HG03378 (cell line): ENCODE data around the gene ABAT.
"Not testable (repeated sequence)": the region's sequence is repeated elsewhere in the genome, so short reads cannot be mapped to it uniquely, and the experiment has no call there.

ENCODE experiments used
- ATAC-seq: cut with Tn5 transposase; IDR thresholded peaks from one replicate; pipeline ENCODE4 v1.9.1; 2021; ENCODE audit warnings: mild to moderate bottlenecking, moderate library complexity; ENCODE audit not compliant: unreplicated experiment

ABAT gene

DNA sequence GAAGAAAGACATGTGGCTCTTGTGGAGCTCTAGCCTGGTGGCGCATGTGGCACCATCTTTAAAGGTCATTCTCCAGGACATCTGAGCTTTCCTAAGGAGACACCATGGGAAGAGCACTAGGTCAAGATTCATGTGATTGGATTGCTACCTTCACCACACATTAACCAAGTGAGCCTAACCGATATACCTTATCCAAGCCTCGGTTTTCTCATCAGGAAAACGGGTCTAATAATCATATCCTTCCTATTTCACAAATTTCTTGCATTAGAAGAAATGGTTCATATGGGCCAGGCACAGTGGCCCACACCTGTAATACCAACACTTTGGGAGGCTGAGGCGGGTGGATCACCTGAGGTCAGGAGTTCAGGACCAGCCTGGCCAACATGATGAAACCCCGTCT lies 64.7 kb downstream of the ABAT start:
- no peak for ATAC-seq

DNA sequence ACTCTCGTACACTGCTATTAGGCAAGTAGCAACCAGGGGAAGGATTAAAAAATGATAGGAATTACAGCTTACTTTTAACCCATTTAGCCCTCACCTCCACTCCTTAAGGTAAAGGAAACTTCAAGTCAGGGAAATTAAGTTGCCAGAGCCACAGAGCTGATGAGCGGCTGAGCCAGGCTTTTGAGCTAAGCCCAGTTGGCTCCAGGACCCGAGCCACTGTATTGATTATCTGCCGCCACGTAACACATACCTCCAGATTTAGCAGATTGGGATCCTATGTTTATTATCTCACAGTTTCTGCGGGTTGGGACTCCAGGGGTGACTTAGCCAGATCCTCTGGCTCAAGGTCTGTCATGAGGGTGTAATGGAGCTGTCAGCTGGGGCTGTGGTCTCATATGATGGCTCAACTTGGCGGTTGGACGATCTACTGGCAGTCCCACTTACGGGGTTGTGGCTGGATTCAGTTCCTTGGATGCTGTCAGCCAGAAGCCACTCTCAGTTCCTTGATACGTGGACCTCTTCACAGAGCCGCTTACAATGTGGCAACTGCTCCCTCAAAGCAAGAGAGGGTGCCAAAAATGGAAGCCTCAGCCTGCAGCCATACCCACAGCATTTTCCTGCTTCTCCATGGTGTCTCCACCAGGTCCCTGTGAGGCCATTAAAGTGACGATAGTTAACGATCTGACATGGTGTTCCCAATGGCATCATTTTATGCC lies 65.7 kb downstream of the ABAT start:
- ATAC-seq: no peak

DNA sequence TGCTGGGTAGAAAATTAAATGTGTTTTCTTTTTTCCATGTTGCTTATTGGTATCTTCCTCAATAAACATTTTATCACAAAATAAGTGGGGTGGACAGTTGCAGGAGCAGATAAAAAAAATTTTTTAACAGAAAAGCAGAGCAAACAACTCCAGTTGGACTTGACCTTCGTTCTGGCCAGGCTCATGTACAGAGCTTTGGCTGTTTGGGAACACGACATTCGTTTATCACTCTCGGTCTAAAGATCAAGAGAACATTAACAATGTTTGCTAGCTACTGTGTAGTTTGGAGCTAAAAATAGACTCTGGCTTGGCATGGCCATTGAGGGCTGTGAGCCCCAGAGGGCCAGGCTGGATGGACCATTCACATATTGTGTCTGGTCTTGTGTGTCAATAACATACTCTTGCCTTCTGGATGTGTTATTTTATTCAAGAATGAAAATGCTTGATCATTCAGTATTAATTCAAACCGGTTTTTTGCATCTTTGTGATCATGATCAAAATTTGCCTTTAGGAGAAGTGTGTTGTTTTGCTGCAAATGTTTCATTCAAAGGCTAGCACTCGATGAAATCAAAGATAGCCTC lies 66.4 kb downstream of the ABAT start:
- no peak for ATAC-seq

DNA sequence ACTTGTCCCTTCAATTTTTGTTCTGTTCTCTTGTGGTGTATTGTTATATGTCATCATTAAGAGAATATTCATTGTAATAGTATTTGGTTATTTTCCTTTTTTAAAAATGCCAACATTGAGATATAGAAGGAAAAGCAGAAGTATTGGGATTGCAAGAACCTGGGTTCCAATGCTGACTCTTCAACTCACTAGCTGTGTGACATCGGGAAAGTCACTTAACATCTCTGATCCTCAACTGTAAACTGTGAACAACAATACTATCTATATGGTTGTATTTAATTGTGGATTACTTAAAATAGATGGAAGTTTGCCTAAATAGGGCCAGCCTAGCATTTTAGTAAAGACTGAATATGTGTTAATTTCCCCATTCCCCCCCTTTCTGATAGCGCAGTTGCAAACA lies 67.2 kb downstream of the ABAT start:
- no peak for ATAC-seq

DNA sequence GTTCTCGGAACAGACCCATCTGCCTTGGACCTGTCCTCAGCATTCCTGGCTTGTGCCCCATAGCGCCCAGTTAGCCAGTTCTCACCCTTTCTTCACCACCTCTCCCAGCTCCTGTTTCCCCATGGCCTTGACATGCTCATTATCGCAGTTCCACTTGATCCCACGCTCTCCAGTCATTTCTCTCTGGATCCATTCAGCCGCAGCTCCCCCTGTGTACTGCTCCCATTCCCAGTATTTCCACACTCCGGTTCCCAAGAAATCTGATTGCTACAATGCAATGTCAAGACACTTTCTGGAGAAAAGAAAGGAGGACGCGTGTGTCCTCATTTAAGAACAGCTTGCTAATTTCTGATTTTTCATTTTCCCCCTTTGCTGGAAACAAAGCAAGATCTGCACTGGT lies 67.7 kb downstream of the ABAT start:
- no peak for ATAC-seq

DNA sequence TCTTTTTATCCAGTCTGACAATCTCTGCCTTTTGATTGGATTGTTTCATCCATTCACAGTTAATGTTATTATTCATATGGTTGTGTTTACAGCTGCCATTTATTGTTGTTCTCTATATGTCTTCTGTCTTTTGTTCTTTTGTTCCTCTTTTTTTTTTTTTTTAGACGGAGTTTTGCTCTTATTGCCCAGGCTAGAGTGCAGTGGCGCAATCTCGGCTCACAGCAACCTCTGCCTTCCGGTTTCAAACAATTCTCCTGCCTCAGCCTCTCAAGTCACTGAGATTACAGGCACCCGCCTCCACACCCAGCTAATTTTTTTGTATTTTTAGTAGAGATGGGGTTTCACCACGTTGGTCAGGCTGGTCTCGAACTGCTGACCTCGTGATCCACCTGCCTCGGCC lies 74.5 kb downstream of the ABAT start:
- ATAC-seq: not testable (repeated sequence)

DNA sequence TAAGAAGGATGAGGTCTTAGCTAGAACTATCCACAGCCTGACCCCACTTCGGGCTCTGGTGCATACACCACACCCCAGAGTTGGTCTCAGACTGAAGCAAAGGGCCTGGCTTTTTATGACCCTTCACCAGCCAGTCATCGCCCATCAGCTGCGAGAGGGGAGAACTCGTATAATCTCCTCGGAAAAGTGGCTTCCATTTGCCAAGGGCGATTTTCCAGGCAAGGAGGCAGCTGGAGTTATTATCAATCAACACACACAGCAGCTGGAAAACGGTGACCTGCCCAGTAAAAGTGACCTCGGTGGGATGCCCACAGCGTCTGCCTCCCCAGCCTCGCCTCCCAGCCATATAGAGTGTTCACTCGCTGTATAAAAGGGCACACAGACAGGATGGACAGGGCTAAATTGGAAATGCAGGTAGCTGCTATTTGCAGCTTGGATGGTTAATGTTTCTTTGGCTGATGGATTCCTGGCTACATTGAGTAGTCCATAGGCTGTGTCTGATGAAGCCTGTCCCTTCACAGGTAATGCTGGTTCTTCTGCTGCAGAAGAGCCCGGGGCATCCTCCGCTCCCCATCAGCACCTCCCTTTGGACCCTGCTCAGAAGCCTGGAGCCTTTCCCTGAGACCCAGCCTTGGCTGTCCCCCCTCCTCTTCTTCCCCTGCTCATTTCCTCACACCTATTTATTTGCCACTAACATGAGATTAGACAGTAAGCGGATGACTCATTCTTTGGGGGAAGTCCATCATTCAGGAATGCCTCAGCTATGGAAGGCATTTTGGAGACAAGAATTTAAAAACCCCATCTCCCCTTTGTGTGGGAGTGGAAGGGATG lies 77.3 kb downstream of the ABAT start:
- ATAC-seq: no peak

DNA sequence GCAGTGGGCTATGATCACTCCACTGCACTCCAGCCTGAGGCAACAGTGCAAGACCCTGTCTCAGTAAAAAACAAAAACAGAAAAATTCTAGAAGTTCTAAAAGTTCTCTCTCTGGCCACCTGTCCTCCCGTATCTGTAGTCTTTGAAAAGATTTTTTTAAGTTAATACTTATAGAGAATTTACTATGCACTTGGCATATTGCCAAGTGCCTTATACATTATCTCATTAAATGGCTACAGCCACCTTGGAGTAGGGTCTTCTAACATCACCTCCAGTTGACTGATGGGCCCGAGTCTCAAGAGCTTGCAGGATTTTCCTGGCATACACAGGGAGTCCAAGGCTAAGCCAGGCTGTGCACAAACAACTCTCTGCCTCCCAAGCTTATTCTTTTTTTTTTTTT lies 78.3 kb downstream of the ABAT start:
- ATAC-seq: no peak

DNA sequence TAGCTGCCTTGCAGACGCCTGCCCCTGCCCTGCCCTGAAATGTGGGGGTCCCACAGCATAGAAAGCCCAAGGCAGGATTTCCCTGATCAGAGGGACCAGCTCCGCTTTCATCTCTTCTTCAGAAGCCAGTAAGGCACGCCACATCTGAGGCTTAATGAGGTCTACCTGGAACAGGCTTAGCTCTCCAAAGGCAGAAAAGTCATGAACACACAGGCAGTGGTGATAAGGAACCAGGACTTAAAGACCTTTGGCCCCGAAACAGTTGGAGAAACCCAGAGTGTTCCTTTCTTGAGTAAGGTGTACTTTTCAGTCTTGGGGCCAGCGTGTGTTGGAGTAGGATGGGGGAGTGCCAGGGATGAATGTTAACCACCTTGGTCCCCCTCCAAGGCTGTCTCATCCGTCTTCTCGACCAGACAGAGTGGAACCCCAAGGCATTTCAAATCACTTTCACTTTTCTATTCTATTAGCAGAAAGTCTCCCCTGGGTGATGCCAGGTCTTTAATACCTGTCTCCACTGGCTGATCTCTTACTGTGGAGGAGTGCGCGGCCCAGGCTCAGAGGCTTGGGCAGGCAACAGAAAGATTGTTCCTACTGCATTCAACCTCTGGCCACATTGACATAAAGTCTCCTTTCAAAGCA lies 79.1 kb downstream of the ABAT start:
- no peak for ATAC-seq

DNA sequence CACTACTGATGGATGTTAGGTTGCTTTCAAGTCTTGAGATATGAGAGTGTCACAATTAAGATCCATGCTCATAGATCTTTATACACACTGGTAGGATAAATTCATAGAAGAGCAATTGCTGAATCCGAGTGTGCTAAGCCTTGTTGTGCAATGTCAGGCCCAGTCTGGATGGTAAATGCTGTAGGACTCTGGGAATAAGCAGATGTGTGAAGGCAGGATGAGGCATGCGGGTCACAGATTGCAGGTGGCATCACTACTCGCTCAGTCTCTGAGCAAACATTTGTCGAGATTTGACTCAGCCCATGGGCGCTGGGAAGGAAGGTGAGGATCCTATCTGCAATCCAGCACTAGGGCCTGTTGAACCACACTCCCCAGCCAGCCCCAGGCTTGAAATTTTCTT lies 82.3 kb downstream of the ABAT start:
- no peak for ATAC-seq

DNA sequence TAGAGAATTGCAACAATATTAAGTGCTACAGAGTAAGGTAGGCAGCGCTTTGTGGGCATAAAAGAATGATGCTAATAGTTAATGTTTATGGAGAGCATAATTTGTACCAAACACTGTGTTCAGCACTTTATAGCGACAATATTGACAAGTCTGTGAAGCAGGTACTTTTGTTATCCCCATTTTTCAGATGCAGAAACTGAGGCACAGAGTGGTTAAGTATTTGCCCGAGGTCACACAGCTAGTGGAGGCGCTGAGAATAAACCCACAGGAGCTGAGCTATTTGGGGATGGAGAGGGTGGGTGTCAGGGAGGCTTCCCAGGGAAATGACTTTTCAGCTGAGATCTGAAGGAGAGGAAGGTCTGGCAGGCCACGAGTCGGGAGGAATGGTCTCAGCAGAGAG lies 83.6 kb downstream of the ABAT start:
- ATAC-seq: no peak

DNA sequence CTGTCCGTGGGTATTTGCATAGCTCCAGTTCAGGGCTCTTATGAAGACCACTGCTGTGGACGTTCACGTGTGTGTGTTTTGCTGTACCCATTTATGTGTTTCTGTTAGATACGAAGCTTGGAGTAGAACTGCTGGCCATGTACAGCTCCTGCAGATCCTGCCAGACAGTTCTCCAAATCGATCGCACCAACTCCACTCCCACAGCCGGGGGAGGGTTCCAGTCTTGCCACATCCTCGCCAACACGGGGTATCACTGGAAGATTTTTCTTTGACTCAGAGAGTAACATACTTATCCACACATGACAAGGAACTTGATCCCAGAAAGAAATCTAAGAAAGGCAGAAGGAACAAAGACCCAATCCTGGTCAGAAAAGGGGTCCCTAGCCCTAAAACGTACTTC lies 85.6 kb downstream of the ABAT start:
- no peak for ATAC-seq

DNA sequence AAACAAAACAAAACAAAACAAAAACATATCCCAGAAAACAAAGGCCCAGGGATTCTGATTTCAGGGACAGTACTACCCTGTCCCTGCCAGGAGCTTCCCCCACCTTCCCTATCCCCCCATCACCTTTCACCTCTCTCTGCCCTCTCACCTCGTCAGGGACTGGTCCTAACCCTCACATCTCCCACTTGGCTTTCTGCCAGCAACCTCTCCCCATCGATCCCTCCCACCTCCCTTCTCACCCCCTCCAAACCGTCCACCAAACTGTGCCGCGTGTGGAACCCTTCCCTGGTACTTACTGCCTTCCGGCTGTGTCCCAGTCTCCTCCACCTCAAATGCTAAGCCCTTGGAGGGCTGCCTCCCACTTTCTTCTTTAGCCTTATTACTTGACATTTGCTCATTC lies 86.7 kb downstream of the ABAT start:
- no peak for ATAC-seq

DNA sequence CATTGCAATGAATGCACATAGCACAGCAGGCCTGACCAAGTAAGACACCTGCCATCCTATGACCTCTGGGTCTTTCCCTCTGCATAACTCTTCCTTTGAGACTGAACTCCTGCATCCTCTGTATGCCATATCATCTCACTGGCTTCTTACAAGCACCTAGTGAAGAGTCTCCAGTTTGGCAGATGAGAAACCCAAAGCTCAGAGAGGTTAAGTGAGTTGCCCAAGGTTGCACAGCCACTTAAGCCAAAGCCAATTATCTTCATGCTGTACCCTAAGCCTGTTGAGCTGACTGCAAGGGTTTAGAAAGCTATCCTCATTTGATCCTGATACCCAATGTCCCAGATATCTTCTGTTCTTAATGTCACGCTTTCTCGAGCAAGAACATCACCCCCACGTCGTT lies 87.8 kb downstream of the ABAT start:
- no peak for ATAC-seq

DNA sequence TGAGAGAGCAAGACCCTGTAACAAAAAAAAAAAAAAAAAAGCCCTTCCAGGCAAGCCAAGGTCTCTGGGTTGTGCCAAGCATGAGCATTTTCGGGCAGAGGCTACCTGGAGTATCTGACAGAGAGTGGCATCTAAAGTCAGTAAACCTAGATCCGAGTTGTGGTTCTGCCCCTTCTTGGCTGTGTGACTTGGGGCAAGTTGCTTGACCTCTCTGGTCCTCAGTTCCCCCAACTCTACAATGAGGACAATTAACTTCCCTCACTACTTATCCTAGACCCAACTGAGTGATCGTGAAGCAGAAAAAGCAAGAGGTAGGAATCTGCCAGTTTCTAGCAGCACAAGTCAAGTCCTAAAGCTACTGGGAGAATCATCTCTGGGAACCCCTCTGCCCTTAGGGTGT lies 88.7 kb downstream of the ABAT start:
- no peak for ATAC-seq

DNA sequence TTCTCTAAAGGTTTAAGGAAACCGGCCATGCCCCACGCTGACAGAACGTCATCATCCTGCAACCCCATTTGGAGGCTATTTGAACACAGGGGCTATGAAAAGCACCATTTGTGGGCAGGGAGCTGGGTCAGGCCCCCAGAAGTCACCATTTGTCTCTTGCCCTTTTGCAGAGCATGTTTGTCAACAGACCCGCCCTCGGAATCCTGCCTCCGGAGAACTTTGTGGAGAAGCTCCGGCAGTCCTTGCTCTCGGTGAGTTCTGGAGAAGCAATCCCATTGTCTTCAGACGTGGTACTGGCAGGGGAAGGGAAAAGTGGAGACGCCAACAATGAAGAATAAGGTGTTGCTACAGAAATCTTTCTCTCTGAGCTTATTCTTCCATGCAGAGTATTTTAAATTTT lies 89.5 kb downstream of the ABAT start:
- no peak for ATAC-seq

DNA sequence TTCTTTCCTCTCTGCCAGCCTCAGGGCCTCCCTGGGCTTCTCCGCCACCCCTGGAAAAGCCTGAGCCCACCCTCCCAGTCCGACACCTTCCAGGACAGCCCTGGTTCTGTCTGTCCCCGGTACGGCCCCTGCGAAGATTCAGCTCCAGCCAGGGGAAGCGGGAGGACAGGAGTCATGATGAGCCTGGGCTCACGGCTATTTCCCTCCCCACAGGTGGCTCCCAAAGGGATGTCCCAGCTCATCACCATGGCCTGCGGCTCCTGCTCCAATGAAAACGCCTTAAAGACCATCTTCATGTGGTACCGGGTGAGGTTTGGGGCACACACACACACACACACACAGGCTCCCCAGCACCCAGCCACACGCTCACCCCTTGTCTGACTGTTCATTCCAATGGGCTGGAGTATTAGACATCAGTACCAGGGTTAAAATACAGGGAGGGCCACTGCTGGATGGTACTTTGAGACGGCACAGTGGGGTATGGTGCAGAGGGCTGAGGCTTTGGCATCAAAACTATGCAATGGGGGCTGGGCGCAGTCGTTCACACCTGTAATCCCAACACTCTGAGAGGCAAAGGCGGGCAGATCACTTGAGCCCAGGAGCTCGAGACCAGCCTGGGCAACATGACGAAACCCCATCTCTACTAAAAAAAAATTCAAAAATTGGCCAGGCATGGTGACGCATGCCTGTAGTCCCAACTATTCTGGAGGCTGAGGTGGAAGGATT lies 90.3 kb downstream of the ABAT start:
- no peak for ATAC-seq

DNA sequence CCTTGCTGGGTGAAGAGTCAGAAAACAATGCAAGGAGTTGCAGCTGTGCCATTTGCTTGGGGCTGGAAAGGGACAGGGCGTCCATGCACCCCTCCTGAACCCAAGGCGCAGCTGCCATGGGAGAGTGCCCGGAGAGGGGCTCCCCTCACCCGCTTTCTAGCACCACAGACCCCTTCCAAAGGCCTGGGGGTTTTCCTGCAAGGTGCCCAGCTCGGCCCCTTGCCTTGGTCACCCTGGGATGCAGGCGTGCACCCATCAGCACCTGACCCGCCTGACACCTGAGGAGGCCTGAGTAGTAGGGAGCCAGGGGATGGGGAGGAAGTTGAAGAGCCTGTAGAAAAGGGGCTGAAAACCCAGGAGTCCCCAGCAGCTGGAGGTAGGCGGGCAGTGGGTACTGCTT lies 92.8 kb downstream of the ABAT start:
- ATAC-seq: no peak

DNA sequence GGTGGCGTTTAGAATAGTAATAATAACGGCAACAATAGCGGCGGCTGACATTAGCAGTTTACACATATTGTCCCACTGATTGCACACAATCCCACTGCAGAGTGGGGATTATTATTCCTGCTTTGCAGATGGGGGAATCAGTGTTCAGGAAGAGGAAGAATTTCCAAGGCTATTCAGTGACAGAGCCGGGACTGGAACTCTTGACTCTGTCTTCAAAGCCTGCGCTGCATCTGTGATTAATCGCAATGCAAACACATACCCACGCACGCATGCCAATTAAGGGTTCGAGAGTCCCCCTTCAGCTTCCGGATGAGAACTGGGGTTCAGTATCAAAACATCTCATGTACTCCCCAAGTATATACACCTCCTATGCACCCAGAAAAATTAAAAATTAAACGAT lies 93.9 kb downstream of the ABAT start:
- no peak for ATAC-seq

DNA sequence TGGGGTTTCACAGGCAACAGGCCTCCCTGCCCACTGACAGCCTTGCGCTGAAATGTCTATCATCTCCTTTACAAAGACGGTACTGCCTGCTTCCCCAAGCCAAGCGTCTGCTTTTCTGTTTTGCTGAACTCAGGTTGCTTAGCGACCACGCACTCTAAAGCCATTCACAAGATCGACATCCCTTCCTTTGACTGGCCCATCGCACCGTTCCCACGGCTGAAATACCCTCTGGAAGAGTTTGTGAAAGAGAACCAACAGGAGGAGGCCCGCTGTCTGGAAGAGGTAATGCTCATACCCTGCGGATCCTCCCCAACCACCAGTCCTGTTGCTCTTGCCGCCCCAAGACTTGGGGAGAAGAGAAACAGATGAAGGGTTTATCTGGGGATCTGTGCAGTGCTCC lies 94.3 kb downstream of the ABAT start:
- no peak for ATAC-seq

DNA sequence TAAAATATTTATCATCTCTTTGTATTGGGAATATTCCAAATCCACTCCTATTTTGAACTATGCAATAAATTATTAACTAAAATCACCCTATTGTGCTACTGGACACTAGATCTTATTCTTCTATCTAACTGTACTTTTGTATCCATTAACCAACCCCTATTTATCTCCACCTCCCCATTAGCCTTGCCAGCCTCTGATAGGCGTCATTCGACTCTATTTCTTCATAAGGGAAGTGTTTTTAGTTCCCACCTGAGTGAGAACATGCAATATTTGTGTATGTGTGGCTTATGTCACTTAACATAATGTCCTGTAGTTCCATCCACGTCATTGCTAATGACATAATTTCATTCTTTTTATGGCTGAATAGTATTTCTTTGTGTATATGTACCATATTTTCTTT lies 99.1 kb downstream of the ABAT start:
- ATAC-seq: no peak
